Measurements from ENCODE around the gene TMEM151A.

GRCh38 chr11:66286699-66287098 lies 5.0 kb upstream of the TMEM151A start:
- no peak for TF ChIP-seq EP300 (IDR thresholded peaks at IDR 0.05)
- TF ChIP-seq CTCF (IDR thresholded peaks at IDR 0.05) = no peak
- no peak for TF ChIP-seq POLR2A (IDR thresholded peaks at IDR 0.05)

Data from ovary (tissue), 3 donors.